Measurements from ENCODE around the gene AATK. TPM values are rescaled to one million over a fixed set of nuclear protein-coding genes. Genes with fewer than 3 reads are reported as not detected.

AATK gene
- total RNA-seq, 4 donors from 2014 or later, result 4.1 to 17.6 (median 7.4) TPM

DNA sequence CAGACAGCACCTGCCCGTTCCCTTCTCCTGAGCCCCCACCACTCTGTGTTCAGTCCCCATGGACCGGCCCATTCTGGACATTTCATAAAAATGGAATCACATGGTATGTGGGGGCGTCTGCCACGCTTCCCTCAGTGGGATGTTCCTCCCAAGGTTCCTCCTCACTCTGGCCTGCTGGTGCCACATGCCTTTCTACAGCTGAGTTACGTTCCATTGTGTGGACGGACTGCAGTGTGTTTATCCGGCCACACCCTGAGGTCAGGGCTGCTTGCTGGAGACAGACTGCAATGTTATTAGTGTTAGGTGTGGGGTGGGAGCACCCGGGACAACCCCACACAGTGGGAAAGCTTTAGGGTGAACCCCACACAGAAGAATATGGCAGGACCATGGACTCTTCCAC, 5.9 kb upstream of the AATK start:
- Histone ChIP-seq H3K9me3 (no peaks in the 10 kb centered on the region), H3K4me1 (no peaks in the 10 kb centered on the region), H3K4me3 (replicated peaks in 1 of 3) (no peak overlapping the region), H3K36me3 (no peaks in the 10 kb centered on the region), H3K27me3 (no peaks in the 10 kb centered on the region), H3K27ac (no peak overlapping the region)
- 73 to 86% methylated on average over 5 to 8 of the region's 8 CpGs for WGBS, 2 donors
- no peak for DNase-seq
- TF ChIP-seq, protein P1, sequence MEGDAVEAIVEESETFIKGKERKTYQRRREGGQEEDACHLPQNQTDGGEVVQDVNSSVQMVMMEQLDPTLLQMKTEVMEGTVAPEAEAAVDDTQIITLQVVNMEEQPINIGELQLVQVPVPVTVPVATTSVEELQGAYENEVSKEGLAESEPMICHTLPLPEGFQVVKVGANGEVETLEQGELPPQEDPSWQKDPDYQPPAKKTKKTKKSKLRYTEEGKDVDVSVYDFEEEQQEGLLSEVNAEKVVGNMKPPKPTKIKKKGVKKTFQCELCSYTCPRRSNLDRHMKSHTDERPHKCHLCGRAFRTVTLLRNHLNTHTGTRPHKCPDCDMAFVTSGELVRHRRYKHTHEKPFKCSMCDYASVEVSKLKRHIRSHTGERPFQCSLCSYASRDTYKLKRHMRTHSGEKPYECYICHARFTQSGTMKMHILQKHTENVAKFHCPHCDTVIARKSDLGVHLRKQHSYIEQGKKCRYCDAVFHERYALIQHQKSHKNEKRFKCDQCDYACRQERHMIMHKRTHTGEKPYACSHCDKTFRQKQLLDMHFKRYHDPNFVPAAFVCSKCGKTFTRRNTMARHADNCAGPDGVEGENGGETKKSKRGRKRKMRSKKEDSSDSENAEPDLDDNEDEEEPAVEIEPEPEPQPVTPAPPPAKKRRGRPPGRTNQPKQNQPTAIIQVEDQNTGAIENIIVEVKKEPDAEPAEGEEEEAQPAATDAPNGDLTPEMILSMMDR (IDR thresholded peaks at IDR 0.05), result no peak
- no peak for TF ChIP-seq POLR2A (IDR thresholded peaks at IDR 0.05)
- intact Hi-C loops (cut with DNase I), result no loop called here

DNA sequence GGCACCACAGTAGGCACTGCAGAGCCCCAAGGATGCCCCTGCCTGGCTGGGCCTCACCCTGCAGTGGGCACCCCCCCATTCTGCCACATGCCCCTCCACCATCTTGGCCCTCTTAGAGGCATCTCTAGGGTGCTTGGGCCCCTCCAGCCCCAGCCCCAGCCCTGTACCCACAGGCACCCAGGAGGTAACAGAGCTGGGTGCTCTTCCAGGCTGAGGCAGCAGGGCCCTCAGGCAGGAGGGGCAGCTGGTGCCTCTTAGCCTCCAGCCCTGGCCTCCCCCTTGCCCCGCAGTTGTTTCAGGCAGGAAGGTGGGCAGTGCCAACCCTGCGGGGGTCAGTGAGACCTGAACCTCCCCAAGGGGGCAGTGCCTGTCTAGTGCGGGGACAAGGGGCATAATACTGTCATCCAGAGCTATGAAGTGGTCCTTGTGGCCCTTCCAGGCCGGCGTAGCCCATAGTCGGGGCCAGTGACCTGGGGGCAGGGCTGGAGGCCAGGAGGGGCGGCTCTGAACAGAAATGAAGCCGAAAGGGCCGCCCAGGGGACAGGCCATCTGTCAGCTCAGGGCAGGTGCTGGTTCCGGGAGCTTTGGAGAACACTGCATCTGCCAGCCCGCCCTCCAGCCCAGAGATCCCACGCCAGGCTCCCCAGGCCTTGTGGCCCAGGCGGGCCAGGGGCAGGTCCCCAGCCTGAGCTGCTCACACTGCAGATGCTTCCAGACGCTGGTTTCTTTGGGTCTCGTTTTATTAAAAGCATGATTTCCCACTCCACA, 4.9 kb upstream of the AATK start:
- H3K27me3 ChIP-seq, result no peaks in the 10 kb centered on the region
- intact Hi-C loops (cut with DNase I), result no loop called here
- no peak for TF ChIP-seq POLR2A (IDR thresholded peaks at IDR 0.05)
- TF ChIP-seq, protein P1 (IDR thresholded peaks at IDR 0.05), result no peak
- no peaks in the 10 kb centered on the region for H3K9me3 ChIP-seq
- no peak for DNase-seq
- 77 to 78% methylated on average over 11 to 14 of the region's 15 CpGs for WGBS, 2 donors
- H3K27ac ChIP-seq, result no peak overlapping the region
- H3K4me3 ChIP-seq (replicated peaks in 1 of 3), result no peak overlapping the region
- no peaks in the 10 kb centered on the region for H3K36me3 ChIP-seq
- H3K4me1 ChIP-seq, result peaks cover 3 to 5% of the 10 kb centered on the region in 2 donors

DNA sequence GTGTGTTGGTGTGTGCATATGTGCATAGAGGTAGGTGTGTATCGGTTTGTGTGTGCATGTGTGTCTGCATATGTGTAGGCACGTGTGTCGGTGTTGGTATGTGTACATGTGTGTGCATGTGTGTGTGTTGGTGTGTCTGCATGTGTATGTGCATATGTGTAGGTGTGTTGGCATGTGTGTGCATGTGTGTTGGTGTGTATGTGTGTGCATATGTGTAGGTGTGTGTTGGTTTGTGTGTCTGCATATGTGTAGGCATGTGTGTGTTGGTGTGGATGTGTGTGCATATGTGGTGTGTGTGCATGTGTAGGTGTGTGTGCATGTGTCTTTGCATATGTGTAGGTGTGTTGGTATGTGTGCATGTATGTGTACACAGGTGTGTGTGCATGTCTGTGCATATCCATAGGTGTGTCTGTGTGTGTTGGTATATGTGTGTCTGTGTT, 3.9 kb upstream of the AATK start:
- H3K27ac ChIP-seq, result no peak overlapping the region
- H3K9me3 ChIP-seq, result no peaks in the 10 kb centered on the region
- no peaks in the 10 kb centered on the region for H3K27me3 ChIP-seq
- 94 to 95% methylated on average over 3 of the region's 3 CpGs for WGBS, 2 donors
- peaks cover 10 to 14% of the 10 kb centered on the region in 2 donors for H3K4me1 ChIP-seq
- H3K4me3 ChIP-seq (replicated peaks in 1 of 3), result no peak overlapping the region
- H3K36me3 ChIP-seq, result no peaks in the 10 kb centered on the region
- no peak for TF ChIP-seq POLR2A (IDR thresholded peaks at IDR 0.05)
- TF ChIP-seq, protein P1 (IDR thresholded peaks at IDR 0.05), result no peak
- DNase-seq, result no peak
- intact Hi-C loops (cut with DNase I), result no loop called here

DNA sequence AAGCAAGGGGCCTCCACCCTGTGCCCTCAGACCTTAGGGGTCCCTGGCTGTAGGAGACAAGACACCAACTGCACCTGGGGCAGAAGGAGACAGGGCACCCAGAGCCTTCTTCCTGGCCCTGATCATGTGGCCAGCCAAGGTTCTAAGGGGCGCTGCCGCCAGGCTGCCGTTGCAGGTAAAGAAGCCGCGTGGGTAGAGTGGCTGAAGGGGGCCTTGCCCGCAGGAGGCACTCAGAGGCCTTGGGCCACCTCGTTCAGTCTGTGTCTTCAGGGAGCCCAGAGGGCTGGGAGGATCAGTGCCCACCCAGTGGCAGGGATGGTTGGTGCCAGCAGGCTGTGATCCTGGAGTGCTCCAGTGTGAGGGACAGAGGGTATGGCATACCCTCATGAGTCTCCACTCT, 1.6 kb upstream of the AATK start:
- Histone ChIP-seq H3K4me3 (replicated peaks in 1 of 3) (no peak overlapping the region), H3K4me1 (peaks cover 10 to 14% of the 10 kb centered on the region in 2 donors), H3K9me3 (no peaks in the 10 kb centered on the region), H3K27ac (no peak overlapping the region), H3K36me3 (no peaks in the 10 kb centered on the region), H3K27me3 (no peaks in the 10 kb centered on the region)
- intact Hi-C loops (cut with DNase I), result no loop called here
- WGBS, 2 donors, result 88 to 95% methylated on average over 4 to 6 of the region's 7 CpGs
- no peak for TF ChIP-seq POLR2A (IDR thresholded peaks at IDR 0.05)
- TF ChIP-seq, protein P1 (IDR thresholded peaks at IDR 0.05), result no peak
- DNase-seq, result no peak

DNA sequence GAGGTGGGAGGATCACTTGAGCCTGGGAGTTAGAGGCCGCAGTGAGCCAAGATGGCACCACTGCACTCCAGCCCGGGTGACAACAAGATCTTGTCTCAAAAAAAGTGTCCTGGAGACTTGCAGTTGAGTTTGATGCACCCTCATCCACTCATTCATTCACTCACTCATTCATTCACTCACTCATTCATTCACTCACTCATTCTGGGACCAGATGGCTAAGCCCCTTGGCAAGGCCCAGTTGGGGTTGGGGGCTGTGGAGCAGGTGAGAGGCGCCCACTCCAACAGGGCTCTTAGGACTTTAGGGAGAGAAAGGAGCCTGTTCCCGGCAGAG, 1.1 kb upstream of the AATK start:
- no peaks in the 10 kb centered on the region for H3K27me3 ChIP-seq
- no peaks in the 10 kb centered on the region for H3K9me3 ChIP-seq
- 97 to 98% methylated on average over 4 of the region's 4 CpGs for WGBS, 2 donors
- H3K4me3 ChIP-seq (replicated peaks in 1 of 3), result no peak overlapping the region
- intact Hi-C loops (cut with DNase I), result no loop called here
- no peak overlapping the region for H3K27ac ChIP-seq
- TF ChIP-seq, protein P1 (IDR thresholded peaks at IDR 0.05), result no peak
- TF ChIP-seq POLR2A (IDR thresholded peaks at IDR 0.05), result no peak
- no peak for DNase-seq
- no peaks in the 10 kb centered on the region for H3K36me3 ChIP-seq
- peaks cover 10 to 14% of the 10 kb centered on the region in 2 donors for H3K4me1 ChIP-seq

All from thyroid gland (tissue), 4 donors.